WTC11 (cell line): Measurements from ENCODE around the gene ABHD1. TPM values are rescaled to one million over a fixed set of nuclear protein-coding genes. Genes with fewer than 3 reads are reported as not detected.

Experiments
- ATAC-seq: fragments of 200-7000 bp; cut with Tn5 transposase; 2 replicates; pipeline ENCODE4 v1.10.0; 2021; ENCODE audit warnings: mild to moderate bottlenecking, moderate library complexity
- CTCF ChIA-PET: fragments of 300-600 bp; sonication (Branson Sonifier 250); formaldehyde crosslinking; loops from one replicate; lab custom pipeline; 2021; ENCODE audit warnings: antibody characterized with exemption; lab: Charles Lee
- POLR2A ChIA-PET: fragments of 350-600 bp; sonication (Branson Sonifier 250); formaldehyde crosslinking; loops from one replicate; lab custom pipeline; 2021; ENCODE audit warnings: antibody characterized with exemption; lab: Charles Lee
- DNase-seq: peaks from one replicate; pipeline ENCODE4 v3.0.0; 2021; ENCODE audit warnings: low spot score
- H3K27ac Mint-ChIP-seq: 2 replicates; pipeline ENCODE4 v1.8.0; 2021; ENCODE audit warnings: mixed read lengths
- H3K27me3 Mint-ChIP-seq: 2 replicates; pipeline ENCODE4 v1.8.0; 2021; ENCODE audit warnings: low read depth, mild to moderate bottlenecking, moderate library complexity, mixed read lengths
- H3K36me3 Mint-ChIP-seq: 2 replicates; pipeline ENCODE4 v1.8.0; 2021; ENCODE audit warnings: mixed read lengths
- H3K4me1 Mint-ChIP-seq: 2 replicates; pipeline ENCODE4 v1.8.0; 2022; ENCODE audit warnings: mixed read lengths
- H3K4me3 Mint-ChIP-seq: 2 replicates; pipeline ENCODE4 v1.8.0; 2021; ENCODE audit warnings: mild to moderate bottlenecking, moderate library complexity, mixed read lengths
- H3K9me3 Mint-ChIP-seq: 2 replicates; pipeline ENCODE4 v1.8.0; 2021; ENCODE audit warnings: mixed read lengths
- CTCF ChIP-seq: fragments of 200-600 bp; IDR thresholded peaks from 2 replicates; pipeline ENCODE4 v1.8.0; 2022; ENCODE audit warnings: antibody characterized with exemption
- ELF4 ChIP-seq: sonication (generic); formaldehyde crosslinking; IDR thresholded peaks from 2 replicates; pipeline ENCODE4 v1.8.1; 2022; ENCODE audit warnings: low read depth, mild to moderate bottlenecking, moderate library complexity, missing genetic modification reagents
- EMX1 ChIP-seq: fragments of 250-450 bp; sonication (Bioruptor Pico); IDR thresholded peaks from 2 replicates; pipeline ENCODE4 v1.8.0; 2021; ENCODE audit warnings: mild to moderate bottlenecking
- MXD4 ChIP-seq: fragments of 250-450 bp; sonication (Bioruptor Pico); IDR thresholded peaks from 2 replicates; pipeline ENCODE4 v1.8.0; 2021; ENCODE audit warnings: mild to moderate bottlenecking, moderate library complexity, borderline replicate concordance
- NFE2L1 ChIP-seq: sonication (generic); formaldehyde crosslinking; IDR thresholded peaks from 2 replicates; pipeline ENCODE4 v1.8.1; 2023; ENCODE audit warnings: missing genetic modification reagents
- NR1H2 ChIP-seq: sonication (generic); formaldehyde crosslinking; IDR thresholded peaks from 2 replicates; pipeline ENCODE4 v1.9.0; 2021; ENCODE audit warnings: mild to moderate bottlenecking, moderate library complexity, missing genetic modification reagents
- TEAD1 ChIP-seq: sonication (generic); formaldehyde crosslinking; IDR thresholded peaks from 2 replicates; pipeline ENCODE4 v1.8.0; 2022; ENCODE audit warnings: mild to moderate bottlenecking, missing genetic modification reagents
- TP53 ChIP-seq: sonication (generic); formaldehyde crosslinking; IDR thresholded peaks from 2 replicates; pipeline ENCODE4 v1.8.1; 2023; ENCODE audit warnings: mild to moderate bottlenecking, missing genetic modification reagents
- ZBTB21 ChIP-seq: sonication (generic); formaldehyde crosslinking; IDR thresholded peaks from 2 replicates; pipeline ENCODE4 v1.8.1; 2023; ENCODE audit warnings: mild to moderate bottlenecking, missing genetic modification reagents, borderline replicate concordance
- ZNF232 ChIP-seq: sonication (generic); formaldehyde crosslinking; IDR thresholded peaks from 2 replicates; pipeline ENCODE4 v1.8.0; 2022; ENCODE audit warnings: mild to moderate bottlenecking, missing genetic modification reagents
- ZNF317 ChIP-seq: sonication (generic); formaldehyde crosslinking; IDR thresholded peaks from 2 replicates; pipeline ENCODE4 v1.8.1; 2023; ENCODE audit warnings: low read depth, mild to moderate bottlenecking, moderate library complexity, missing genetic modification reagents, borderline replicate concordance
- ZNF512 ChIP-seq: sonication (generic); formaldehyde crosslinking; IDR thresholded peaks from 2 replicates; pipeline ENCODE4 v1.8.1; 2022; ENCODE audit warnings: missing genetic modification reagents, borderline replicate concordance
- total RNA-seq: library from RNA; stranded (reverse); gene quantifications from 3 replicates; pipeline ENCODE4 v1.2.3, GENCODE V29; 2021
- TF ChIP-seq, protein P1 (sequence below): fragments of 250-450 bp; sonication (Bioruptor Pico); IDR thresholded peaks from 2 replicates; pipeline ENCODE4 v1.8.0; 2021; ENCODE audit warnings: mild to moderate bottlenecking
- TF ChIP-seq, protein P2 (sequence below): fragments of 250-450 bp; sonication (Bioruptor Pico); IDR thresholded peaks from 2 replicates; pipeline ENCODE4 v2.1.2; 2022; ENCODE audit warnings: mild to moderate bottlenecking, moderate library complexity
- TF ChIP-seq, protein P3 (sequence below): fragments of 250-450 bp; sonication (Bioruptor Pico); IDR thresholded peaks from 2 replicates; pipeline ENCODE4 v1.9.0; 2021; ENCODE audit warnings: mild to moderate bottlenecking
- TF ChIP-seq, protein P4 (sequence below): sonication (generic); formaldehyde crosslinking; IDR thresholded peaks from 2 replicates; pipeline ENCODE4 v1.8.0; 2022; ENCODE audit warnings: mild to moderate bottlenecking, missing genetic modification reagents
- TF ChIP-seq, protein P5 (sequence below): sonication (generic); formaldehyde crosslinking; IDR thresholded peaks from 2 replicates; pipeline ENCODE4 v1.8.0; 2023; ENCODE audit warnings: mild to moderate bottlenecking, missing genetic modification reagents

The ABHD1 gene
- total RNA-seq, 1 experiment from 2014 or later: 0.31 TPM

GRCh38 chr2:27138111-27138510 is 14.5 kb downstream of the ABHD1 start:
- TF ChIP-seq, protein P1, sequence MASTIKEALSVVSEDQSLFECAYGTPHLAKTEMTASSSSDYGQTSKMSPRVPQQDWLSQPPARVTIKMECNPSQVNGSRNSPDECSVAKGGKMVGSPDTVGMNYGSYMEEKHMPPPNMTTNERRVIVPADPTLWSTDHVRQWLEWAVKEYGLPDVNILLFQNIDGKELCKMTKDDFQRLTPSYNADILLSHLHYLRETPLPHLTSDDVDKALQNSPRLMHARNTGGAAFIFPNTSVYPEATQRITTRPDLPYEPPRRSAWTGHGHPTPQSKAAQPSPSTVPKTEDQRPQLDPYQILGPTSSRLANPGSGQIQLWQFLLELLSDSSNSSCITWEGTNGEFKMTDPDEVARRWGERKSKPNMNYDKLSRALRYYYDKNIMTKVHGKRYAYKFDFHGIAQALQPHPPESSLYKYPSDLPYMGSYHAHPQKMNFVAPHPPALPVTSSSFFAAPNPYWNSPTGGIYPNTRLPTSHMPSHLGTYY (CRISPR knock-in tag): no peak
- TF ChIP-seq ZBTB21 (CRISPR knock-in tag): no peak
- TF ChIP-seq NR1H2 (CRISPR knock-in tag): no peak
- no peak for TF ChIP-seq EMX1 (CRISPR knock-in tag)
- TF ChIP-seq NFE2L1 (CRISPR knock-in tag): no peak
- TF ChIP-seq TEAD1 (CRISPR knock-in tag): no peak
- TF ChIP-seq CTCF: no peak
- TF ChIP-seq, protein P2, sequence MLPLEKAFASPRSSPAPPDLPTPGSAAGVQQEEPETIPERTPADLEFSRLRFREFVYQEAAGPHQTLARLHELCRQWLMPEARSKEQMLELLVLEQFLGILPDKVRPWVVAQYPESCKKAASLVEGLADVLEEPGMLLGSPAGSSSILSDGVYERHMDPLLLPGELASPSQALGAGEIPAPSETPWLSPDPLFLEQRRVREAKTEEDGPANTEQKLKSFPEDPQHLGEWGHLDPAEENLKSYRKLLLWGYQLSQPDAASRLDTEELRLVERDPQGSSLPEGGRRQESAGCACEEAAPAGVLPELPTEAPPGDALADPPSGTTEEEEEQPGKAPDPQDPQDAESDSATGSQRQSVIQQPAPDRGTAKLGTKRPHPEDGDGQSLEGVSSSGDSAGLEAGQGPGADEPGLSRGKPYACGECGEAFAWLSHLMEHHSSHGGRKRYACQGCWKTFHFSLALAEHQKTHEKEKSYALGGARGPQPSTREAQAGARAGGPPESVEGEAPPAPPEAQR (CRISPR knock-in tag): no peak
- TF ChIP-seq, protein P3, sequence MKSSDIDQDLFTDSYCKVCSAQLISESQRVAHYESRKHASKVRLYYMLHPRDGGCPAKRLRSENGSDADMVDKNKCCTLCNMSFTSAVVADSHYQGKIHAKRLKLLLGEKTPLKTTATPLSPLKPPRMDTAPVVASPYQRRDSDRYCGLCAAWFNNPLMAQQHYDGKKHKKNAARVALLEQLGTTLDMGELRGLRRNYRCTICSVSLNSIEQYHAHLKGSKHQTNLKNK (CRISPR knock-in tag): no peak
- TF ChIP-seq ZNF512 (CRISPR knock-in tag): no peak
- TF ChIP-seq MXD4 (CRISPR knock-in tag): no peak
- no peak for TF ChIP-seq ZNF317 (CRISPR knock-in tag)
- TF ChIP-seq, protein P4, sequence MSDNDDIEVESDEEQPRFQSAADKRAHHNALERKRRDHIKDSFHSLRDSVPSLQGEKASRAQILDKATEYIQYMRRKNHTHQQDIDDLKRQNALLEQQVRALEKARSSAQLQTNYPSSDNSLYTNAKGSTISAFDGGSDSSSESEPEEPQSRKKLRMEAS (CRISPR knock-in tag): no peak
- no peak for TF ChIP-seq ELF4 (CRISPR knock-in tag)
- TF ChIP-seq TP53 (CRISPR knock-in tag): no peak
- no peak for TF ChIP-seq ZNF232 (CRISPR knock-in tag)
- TF ChIP-seq, protein P5, sequence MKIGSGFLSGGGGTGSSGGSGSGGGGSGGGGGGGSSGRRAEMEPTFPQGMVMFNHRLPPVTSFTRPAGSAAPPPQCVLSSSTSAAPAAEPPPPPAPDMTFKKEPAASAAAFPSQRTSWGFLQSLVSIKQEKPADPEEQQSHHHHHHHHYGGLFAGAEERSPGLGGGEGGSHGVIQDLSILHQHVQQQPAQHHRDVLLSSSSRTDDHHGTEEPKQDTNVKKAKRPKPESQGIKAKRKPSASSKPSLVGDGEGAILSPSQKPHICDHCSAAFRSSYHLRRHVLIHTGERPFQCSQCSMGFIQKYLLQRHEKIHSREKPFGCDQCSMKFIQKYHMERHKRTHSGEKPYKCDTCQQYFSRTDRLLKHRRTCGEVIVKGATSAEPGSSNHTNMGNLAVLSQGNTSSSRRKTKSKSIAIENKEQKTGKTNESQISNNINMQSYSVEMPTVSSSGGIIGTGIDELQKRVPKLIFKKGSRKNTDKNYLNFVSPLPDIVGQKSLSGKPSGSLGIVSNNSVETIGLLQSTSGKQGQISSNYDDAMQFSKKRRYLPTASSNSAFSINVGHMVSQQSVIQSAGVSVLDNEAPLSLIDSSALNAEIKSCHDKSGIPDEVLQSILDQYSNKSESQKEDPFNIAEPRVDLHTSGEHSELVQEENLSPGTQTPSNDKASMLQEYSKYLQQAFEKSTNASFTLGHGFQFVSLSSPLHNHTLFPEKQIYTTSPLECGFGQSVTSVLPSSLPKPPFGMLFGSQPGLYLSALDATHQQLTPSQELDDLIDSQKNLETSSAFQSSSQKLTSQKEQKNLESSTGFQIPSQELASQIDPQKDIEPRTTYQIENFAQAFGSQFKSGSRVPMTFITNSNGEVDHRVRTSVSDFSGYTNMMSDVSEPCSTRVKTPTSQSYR (CRISPR knock-in tag): no peak
- Mint-ChIP-seq H3K4me3 (no peak overlapping the region), H3K9me3 (no peaks in the 10 kb centered on the region), H3K4me1 (peaks cover 11% of the 10 kb centered on the region), H3K36me3 (peaks cover 4% of the 10 kb centered on the region), H3K27ac (no peak overlapping the region), H3K27me3 (peaks cover 8% of the 10 kb centered on the region)
- no peak for ATAC-seq
- no peak for DNase-seq
- CTCF ChIA-PET: no interaction called here
- POLR2A ChIA-PET: no interaction called here
